K562 (cell line): ENCODE measurements around the gene FOXP3. TPM values are rescaled to one million over a fixed set of nuclear protein-coding genes. Genes with fewer than 3 reads are reported as not detected.

Experiments
- ATAC-seq: fragments of 200-7000 bp; cut with Tn5 transposase; 3 replicates; pipeline ENCODE4 v1.9.1; 2020; ENCODE audit warnings: moderate library complexity
- BruUV-seq: library from RNA; stranded (reverse); fragments of 400-500 nt; replicated peaks from 2 replicates; lab custom pipeline; 2021; lab: Mats Ljungman, UMichigan
- CTCF ChIA-PET: fragments of 300-600 bp; formaldehyde crosslinking; extraction: SDS; loops from one replicate; lab custom pipeline; 2021; ENCODE audit warnings: low intra/inter-chr PET ratio; lab: Yijun Ruan, JAX
- POLR2A ChIA-PET: fragments of 300-600, 350-650 bp; sonication (Branson Sonifier 250); formaldehyde crosslinking; extraction: SDS; loops from one replicate; lab custom pipeline; 2021; ENCODE audit warnings: antibody characterized with exemption, inconsistent platforms; lab: Yijun Ruan, JAX
- DNase-seq, 4 experiments: peaks; one replicate each; pipeline versions ENCODE4 v3.0.0 to v3.0.0-alpha.2; 2011 to 2018; ENCODE audit warnings: low spot score in 3 of 4, mixed read lengths in 3 of 4; ENCODE audit errors: extremely low read depth in 1 of 4
- FAIRE-seq: peaks from 2 replicates; lab custom pipeline; 2011; peaks lifted over from hg19 to GRCh38; lab: Jason Lieb, UNC
- H2AFZ ChIP-seq: 2 replicates; pipeline ENCODE4 v1.6.0; 2011; ENCODE audit warnings: low read depth, low read length, control low read depth, inconsistent platforms
- H3K27ac ChIP-seq: fragments of 200-600 bp; 3 replicates; pipeline ENCODE4 v1.8.0; 2011; ENCODE audit warnings: low read depth, mild to moderate bottlenecking, control low read depth, inconsistent platforms, low read length, moderate library complexity, mixed read lengths; ENCODE audit errors: extremely low read depth
- H3K27me3 ChIP-seq, 2 experiments: fragments of 300-600 bp in 1 of 2; 2 replicates in 1 of 2; 3 replicates in 1 of 2; pipeline versions ENCODE4 v1.6.0 to v1.8.0; 2011; ENCODE audit warnings: inconsistent platforms in 2 of 2, low read length in 2 of 2, mild to moderate bottlenecking in 1 of 2, mixed read lengths in 1 of 2, moderate library complexity in 1 of 2; ENCODE audit not compliant: control insufficient read depth in 2 of 2, insufficient read depth in 2 of 2
- H3K36me3 ChIP-seq: fragments of 300-600 bp; 3 replicates; pipeline ENCODE4 v1.8.0; 2011; ENCODE audit warnings: mild to moderate bottlenecking, low read length, inconsistent platforms; ENCODE audit not compliant: control insufficient read depth, insufficient read depth
- H3K4me1 ChIP-seq, 2 experiments: fragments of 200-600 bp in 1 of 2; replicated peaks in 1 of 2; 2 replicates in 1 of 2; 3 replicates in 1 of 2; pipeline versions ENCODE4 v1.5.1 to v1.8.0; 2011; ENCODE audit warnings: inconsistent platforms in 2 of 2, low read length in 2 of 2, mild to moderate bottlenecking in 1 of 2, mixed read lengths in 1 of 2, moderate library complexity in 1 of 2; ENCODE audit not compliant: control insufficient read depth in 2 of 2, insufficient read depth in 2 of 2
- H3K4me2 ChIP-seq: 2 replicates; pipeline ENCODE4 v1.6.1; 2011; ENCODE audit warnings: low read length, control low read depth, inconsistent platforms, mixed read lengths; ENCODE audit not compliant: insufficient read depth
- H3K4me3 ChIP-seq: fragments of 200-600 bp; sonication (generic), shearing (Covaris generic); 2 replicates; pipeline ENCODE4 v1.5.1; 2016; ENCODE audit warnings: control low read depth, inconsistent platforms
- H3K79me2 ChIP-seq: fragments of 200-600 bp; 3 replicates; pipeline ENCODE4 v1.8.0; 2011; ENCODE audit warnings: low read length, inconsistent platforms; ENCODE audit not compliant: control insufficient read depth, insufficient read depth
- H3K9ac ChIP-seq, 2 experiments: 2 replicates each; pipeline versions ENCODE4 v1.6.0 to v1.6.1; 2011; ENCODE audit warnings: low read depth in 2 of 2, low read length in 2 of 2, control low read depth in 1 of 2, inconsistent platforms in 1 of 2, mild to moderate bottlenecking in 1 of 2, mixed read lengths in 1 of 2; ENCODE audit not compliant: insufficient read depth in 1 of 2
- H3K9me1 ChIP-seq: one replicate; pipeline ENCODE4 v1.6.0; 2011; ENCODE audit warnings: inconsistent platforms, mild to moderate bottlenecking, low read length, moderate library complexity; ENCODE audit not compliant: control insufficient read depth, insufficient read depth
- H3K9me3 ChIP-seq: replicated peaks from 2 replicates; pipeline ENCODE4 v1.5.1; 2011; ENCODE audit warnings: low read depth, low read length, inconsistent platforms; ENCODE audit not compliant: control insufficient read depth, insufficient read depth
- H4K20me1 ChIP-seq: replicated peaks from 2 replicates; pipeline ENCODE4 v1.6.1; 2011; ENCODE audit warnings: low read length, inconsistent platforms, mixed read lengths; ENCODE audit not compliant: control insufficient read depth, insufficient read depth
- CBX5 ChIP-seq: IDR thresholded peaks from 2 replicates; pipeline ENCODE4 v1.6.1; 2014; ENCODE audit warnings: low read depth, borderline replicate concordance
- CCNT2 ChIP-seq: IDR thresholded peaks from 2 replicates; pipeline ENCODE4 v1.6.1; 2011; ENCODE audit warnings: borderline replicate concordance, low read depth, mild to moderate bottlenecking, moderate library complexity, mixed read lengths, low read length; ENCODE audit not compliant: insufficient read length; ENCODE audit errors: extremely low read depth
- HSF4 ChIP-seq: fragments of 250-450 bp; sonication (Bioruptor Pico); IDR thresholded peaks from 2 replicates; pipeline ENCODE4 v2.1.2; 2022; ENCODE audit warnings: mild to moderate bottlenecking, moderate library complexity, borderline replicate concordance
- NFE2L1 ChIP-seq: fragments of 450-650 bp; IDR thresholded peaks from 2 replicates; pipeline ENCODE4 v1.6.1; 2016; ENCODE audit warnings: missing genetic modification characterization, low read depth, mild to moderate bottlenecking, missing compliant biosample characterization, moderate library complexity, borderline replicate concordance
- POLR3G ChIP-seq: IDR thresholded peaks from 2 replicates; pipeline ENCODE4 v1.6.1; 2011; ENCODE audit not compliant: insufficient read length, insufficient replicate concordance; ENCODE audit errors: extremely low read depth
- PTBP1 ChIP-seq: fragments of 200-400 bp; formaldehyde crosslinking; IDR thresholded peaks from 2 replicates; pipeline ENCODE4 v1.6.1; 2017; ENCODE audit warnings: low read depth, low read length
- RAD21 ChIP-seq, 2 experiments: fragments of 250-450 bp in 1 of 2; fragments of 450-650 bp in 1 of 2; sonication (Bioruptor Pico) in 1 of 2; formaldehyde crosslinking in 1 of 2; IDR thresholded peaks in 1 of 2; conservative IDR thresholded peaks in 1 of 2; 2 replicates each; pipeline versions ENCODE4 v1.4.0 to v1.8.0; 2020 to 2022; ENCODE audit warnings: mild to moderate bottlenecking in 2 of 2, moderate library complexity in 1 of 2
- SIN3A ChIP-seq, 2 experiments: fragments of 150-350 bp in 1 of 2; IDR thresholded peaks; 2 replicates each; pipeline ENCODE4 v1.6.1; 2011 to 2016; ENCODE audit warnings: borderline replicate concordance in 2 of 2, low read depth in 2 of 2, low read length in 2 of 2, mild to moderate bottlenecking in 2 of 2, moderate library complexity in 2 of 2; ENCODE audit not compliant: control insufficient read depth in 1 of 2
- SNIP1 ChIP-seq: fragments of 450-650 bp; IDR thresholded peaks from 2 replicates; pipeline ENCODE4 v1.7.1; 2017; ENCODE audit warnings: low read depth, mild to moderate bottlenecking
- ZNF175 ChIP-seq: fragments of 200-800 bp; sonication (Bioruptor generic); IDR thresholded peaks from 2 replicates; pipeline ENCODE4 v1.6.1; 2016; ENCODE audit warnings: low read depth, mild to moderate bottlenecking, missing genetic modification characterization, missing compliant biosample characterization
- ZNF830 ChIP-seq: fragments of 250-450 bp; sonication (Bioruptor Pico); IDR thresholded peaks from 2 replicates; pipeline ENCODE4 v1.5.0; 2021; ENCODE audit warnings: mild to moderate bottlenecking
- WGBS: fragments of 100-300 bp; shearing (Covaris generic); methylation state at CpG from one replicate; pipeline ENCODE4 v1.1.6; 2016; ENCODE audit warnings: low coverage, mixed read lengths; ENCODE audit not compliant: insufficient coverage; ENCODE audit errors: missing lambda C conversion rate; 5-methylcytosine and 5-hydroxymethylcytosine counted together
- in situ Hi-C: fragments of 300-500 bp; cut with MboI; formaldehyde crosslinking; loops from 4 replicates; pipeline ENCODE4 v1.15.0; 2018; ENCODE audit warnings: inconsistent platforms, mixed read lengths
- intact Hi-C: fragments of 100-400 bp; cut with micrococcal nuclease; formaldehyde crosslinking; loops from 2 replicates; pipeline ENCODE4 v1.14.2; 2022
- polyA plus RNA-seq, 8 experiments: library from polyadenylated mRNA; depleted of rRNA in 4 of 8; stranded (reverse) in 5 of 8; unstranded in 3 of 8; fragments of >200 nt; fragmentation: Nextera tagmentation in 2 of 8; fragmentation: Illumina TruSeq in 1 of 8; extraction: Ambion mirVana in 2 of 8; extraction: Trizol in 1 of 8; gene quantifications; 2 replicates each; pipeline versions ENCODE4 v1.2.1 to v1.2.3, GENCODE V29; 2011 to 2014; ENCODE audit warnings: inconsistent platforms in 1 of 8, missing spikeins in 1 of 8
- total RNA-seq, 7 experiments: library from RNA; depleted of rRNA in 6 of 7; stranded (reverse); fragments of >200 nt in 6 of 7; fragmentation: Illumina TruSeq in 2 of 7; extraction: Trizol in 2 of 7; gene quantifications; 2 replicates each; pipeline versions ENCODE4 v1.2.1 to v1.2.3, GENCODE V29; 2011 to 2021; ENCODE audit warnings: low replicate concordance in 1 of 7
- TF ChIP-seq, protein P1 (sequence below), 2 experiments: fragments of 450-650 bp in 1 of 2; sonication (generic) in 1 of 2; formaldehyde crosslinking; conservative IDR thresholded peaks; 2 replicates each; pipeline versions ENCODE4 v1.4.0 to v1.8.1; 2020 to 2022; ENCODE audit warnings: mild to moderate bottlenecking in 1 of 2, missing genetic modification reagents in 1 of 2
- TF ChIP-seq, protein P2 (sequence below), 2 experiments: fragments of 450-650 bp in 1 of 2; sonication (generic) in 1 of 2; formaldehyde crosslinking in 1 of 2; IDR thresholded peaks in 1 of 2; conservative IDR thresholded peaks in 1 of 2; 2 replicates each; pipeline versions ENCODE4 v1.6.1 to v1.8.1; 2016 to 2023; ENCODE audit warnings: mild to moderate bottlenecking in 2 of 2, moderate library complexity in 2 of 2, inconsistent platforms in 1 of 2, missing genetic modification reagents in 1 of 2
- TF ChIP-seq, protein P3 (sequence below): fragments of 450-650 bp; IDR thresholded peaks from 2 replicates; pipeline ENCODE4 v1.6.1; 2016; ENCODE audit warnings: missing biosample characterization, missing genetic modification characterization
- TF ChIP-seq, protein P4 (sequence below): fragments of 250-450 bp; sonication (Bioruptor Pico); IDR thresholded peaks from 2 replicates; pipeline ENCODE4 v1.4.0; 2020; ENCODE audit warnings: mild to moderate bottlenecking

The FOXP3 gene
- total and polyA plus RNA-seq, 9 of the 15 experiments (the other 6 are each of a cell fraction or from before 2014, with no cell fraction given): 0.04 to 0.24 (median 0.07) TPM; not detected in 4

DNA sequence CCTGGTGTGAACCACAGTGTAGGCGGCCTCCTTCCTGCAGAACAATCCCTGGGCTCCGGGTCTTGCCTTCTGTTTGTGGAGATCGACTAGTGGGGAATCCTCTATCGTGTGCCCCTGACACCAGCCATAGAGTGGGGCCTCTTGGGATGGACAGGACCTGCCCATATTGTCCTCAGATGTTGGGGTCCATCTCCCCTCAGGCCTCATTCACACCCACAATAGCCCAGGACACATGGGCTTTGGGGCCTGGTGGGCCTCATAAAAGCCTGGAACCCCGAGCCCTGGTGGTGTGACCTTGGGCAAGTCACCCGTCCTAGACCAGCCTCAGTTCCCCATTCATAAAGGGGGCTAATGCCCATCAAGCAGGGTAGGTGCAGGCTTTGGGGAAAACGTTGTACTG, 25.7 kb upstream of the FOXP3 start:
- Histone ChIP-seq H3K9me1 (no peaks in the 10 kb centered on the region), H3K4me1 (peaks cover 4 to 18% of the 10 kb centered on the region in 2 experiments; a peak in 4 of 5 replicates), H3K79me2 (no peaks in the 10 kb centered on the region), H3K27ac (no peak overlapping the region), H3K4me2 (no peak overlapping the region), H2AFZ (no peak overlapping the region), H3K4me3 (no peak overlapping the region), H3K9me3 (no peaks in the 10 kb centered on the region), H3K36me3 (no peaks in the 10 kb centered on the region), H4K20me1 (no peaks in the 10 kb centered on the region), H3K9ac (no peak overlapping the region), H3K27me3 (no peaks in the 10 kb centered on the region)
- ChIA-PET CTCF (no interaction called here), POLR2A (no interaction called here)
- TF ChIP-seq, protein P1, sequence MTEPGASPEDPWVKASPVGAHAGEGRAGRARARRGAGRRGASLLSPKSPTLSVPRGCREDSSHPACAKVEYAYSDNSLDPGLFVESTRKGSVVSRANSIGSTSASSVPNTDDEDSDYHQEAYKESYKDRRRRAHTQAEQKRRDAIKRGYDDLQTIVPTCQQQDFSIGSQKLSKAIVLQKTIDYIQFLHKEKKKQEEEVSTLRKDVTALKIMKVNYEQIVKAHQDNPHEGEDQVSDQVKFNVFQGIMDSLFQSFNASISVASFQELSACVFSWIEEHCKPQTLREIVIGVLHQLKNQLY (CRISPR knock-in tag; conservative IDR thresholded peaks at IDR 0.05): no peak
- TF ChIP-seq CCNT2: no peak
- TF ChIP-seq RAD21 (CRISPR knock-in tag; conservative IDR thresholded peaks at IDR 0.05 in 1 of 2, IDR thresholded peaks at IDR 0.05 in 1 of 2): no peak
- no peak for TF ChIP-seq CBX5
- TF ChIP-seq SNIP1: no peak
- TF ChIP-seq, protein P2, sequence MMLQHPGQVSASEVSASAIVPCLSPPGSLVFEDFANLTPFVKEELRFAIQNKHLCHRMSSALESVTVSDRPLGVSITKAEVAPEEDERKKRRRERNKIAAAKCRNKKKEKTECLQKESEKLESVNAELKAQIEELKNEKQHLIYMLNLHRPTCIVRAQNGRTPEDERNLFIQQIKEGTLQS (IDR thresholded peaks at IDR 0.05): no peak
- TF ChIP-seq, protein P2 (CRISPR knock-in tag; conservative IDR thresholded peaks at IDR 0.05): no peak
- TF ChIP-seq ZNF175 (CRISPR knock-in tag): no peak
- no peak for TF ChIP-seq ZNF830 (CRISPR knock-in tag)
- TF ChIP-seq POLR3G: no peak
- TF ChIP-seq PTBP1: no peak
- no peak for TF ChIP-seq NFE2L1
- TF ChIP-seq, protein P3, sequence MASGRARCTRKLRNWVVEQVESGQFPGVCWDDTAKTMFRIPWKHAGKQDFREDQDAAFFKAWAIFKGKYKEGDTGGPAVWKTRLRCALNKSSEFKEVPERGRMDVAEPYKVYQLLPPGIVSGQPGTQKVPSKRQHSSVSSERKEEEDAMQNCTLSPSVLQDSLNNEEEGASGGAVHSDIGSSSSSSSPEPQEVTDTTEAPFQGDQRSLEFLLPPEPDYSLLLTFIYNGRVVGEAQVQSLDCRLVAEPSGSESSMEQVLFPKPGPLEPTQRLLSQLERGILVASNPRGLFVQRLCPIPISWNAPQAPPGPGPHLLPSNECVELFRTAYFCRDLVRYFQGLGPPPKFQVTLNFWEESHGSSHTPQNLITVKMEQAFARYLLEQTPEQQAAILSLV: no peak
- TF ChIP-seq, protein P4, sequence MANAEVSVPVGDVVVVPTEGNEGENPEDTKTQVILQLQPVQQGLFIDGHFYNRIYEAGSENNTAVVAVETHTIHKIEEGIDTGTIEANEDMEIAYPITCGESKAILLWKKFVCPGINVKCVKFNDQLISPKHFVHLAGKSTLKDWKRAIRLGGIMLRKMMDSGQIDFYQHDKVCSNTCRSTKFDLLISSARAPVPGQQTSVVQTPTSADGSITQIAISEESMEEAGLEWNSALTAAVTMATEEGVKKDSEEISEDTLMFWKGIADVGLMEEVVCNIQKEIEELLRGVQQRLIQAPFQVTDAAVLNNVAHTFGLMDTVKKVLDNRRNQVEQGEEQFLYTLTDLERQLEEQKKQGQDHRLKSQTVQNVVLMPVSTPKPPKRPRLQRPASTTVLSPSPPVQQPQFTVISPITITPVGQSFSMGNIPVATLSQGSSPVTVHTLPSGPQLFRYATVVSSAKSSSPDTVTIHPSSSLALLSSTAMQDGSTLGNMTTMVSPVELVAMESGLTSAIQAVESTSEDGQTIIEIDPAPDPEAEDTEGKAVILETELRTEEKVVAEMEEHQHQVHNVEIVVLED (CRISPR knock-in tag): no peak
- TF ChIP-seq HSF4 (CRISPR knock-in tag): no peak
- no peak for TF ChIP-seq SIN3A (IDR thresholded peaks at IDR 0.05; ENCODE audit: borderline replicate concordance in 2 of 2, control insufficient read depth in 1 of 2, low read depth in 2 of 2, low read length in 2 of 2)
- ATAC-seq: no peak
- no peak for FAIRE-seq
- intact Hi-C loops: loop anchor here (5.0 kb wide), 1 partner anchor 547 kb away; no protein-coding TSS in a partner anchor
- no TSS peak for BruUV-seq
- in situ Hi-C loops: loop anchor here (10.0 kb wide), 1 partner anchor 245 kb away; the partner anchor contains the start of gene GAGE12C
- DNase-seq: no peak
- WGBS: 33% methylated on average over 5 of the region's 7 CpGs
